Tibial nerve (tissue), 4 donors: ENCODE data around the gene LRBA. TPM values are rescaled to one million over a fixed set of nuclear protein-coding genes. Genes with fewer than 3 reads are reported as not detected.

Experiments used
- DNase-seq, 2 donors: peaks; one replicate each; pipeline ENCODE4 v3.0.0-alpha.2; 2019; ENCODE audit warnings: low spot score in 2 of 2
- H3K27ac ChIP-seq, 4 donors: fragments of 200-600 bp; sonication (generic) in 3 of 4; one replicate each; pipeline ENCODE4 v1.5.1; 2017 to 2019; ENCODE audit warnings: mild to moderate bottlenecking in 1 of 4
- H3K27me3 ChIP-seq, 2 donors: fragments of 200-600 bp; sonication (generic) in 1 of 2; one replicate each; pipeline versions ENCODE4 v1.5.1 to v1.6.0; 2017 to 2019
- H3K36me3 ChIP-seq, 3 donors: fragments of 200-600 bp; sonication (generic); one replicate each; pipeline ENCODE4 v1.5.1; 2018 to 2019
- H3K4me1 ChIP-seq, 4 donors: fragments of 200-600 bp; sonication (generic) in 3 of 4; one replicate each; pipeline ENCODE4 v1.5.1; 2017 to 2019
- H3K4me3 ChIP-seq, 4 donors: fragments of 200-600 bp; sonication (generic) in 3 of 4; one replicate each; pipeline ENCODE4 v1.5.1; 2017 to 2019; ENCODE audit warnings: mild to moderate bottlenecking in 1 of 4, moderate library complexity in 1 of 4
- H3K9me3 ChIP-seq, 4 donors: fragments of 200-600 bp; sonication (generic) in 3 of 4; one replicate each; pipeline ENCODE4 v1.5.1; 2017 to 2019
- CTCF ChIP-seq, 5 experiments: fragments of 200-600 bp in 3 of 5; fragments of 450-650 bp in 2 of 5; sonication (generic) in 3 of 5; IDR thresholded peaks; one replicate each; pipeline ENCODE4 v1.5.1; 2016 to 2019; ENCODE audit warnings: antibody characterized with exemption in 5 of 5, mild to moderate bottlenecking in 3 of 5, moderate library complexity in 2 of 5
- EP300 ChIP-seq, 2 donors: sonication (generic); formaldehyde crosslinking; IDR thresholded peaks; one replicate each; pipeline ENCODE4 v1.6.1; 2017; ENCODE audit warnings: antibody characterized with exemption in 2 of 2, mild to moderate bottlenecking in 1 of 2
- POLR2A ChIP-seq, 2 donors: fragments of 450-650 bp; IDR thresholded peaks; one replicate each; pipeline ENCODE4 v1.6.1; 2017; ENCODE audit warnings: antibody characterized with exemption in 2 of 2, mild to moderate bottlenecking in 2 of 2, moderate library complexity in 2 of 2
- WGBS, 2 donors: methylation state at CpG; one replicate each; pipeline ENCODE4 v1.1.5; 2018; 5-methylcytosine and 5-hydroxymethylcytosine counted together
- total RNA-seq, 4 donors: library from RNA; depleted of rRNA; stranded (reverse); fragments of >200 nt; gene quantifications; one replicate each; pipeline ENCODE4 v1.1.0, GENCODE V29; 2016

LRBA gene
- total RNA-seq, 4 donors from 2014 or later = 35.4 to 43.1 (median 38.0) TPM

- TF ChIP-seq POLR2A (IDR thresholded peaks at IDR 0.05) = no peak
- no peak for TF ChIP-seq CTCF (IDR thresholded peaks at IDR 0.05)
- TF ChIP-seq EP300 (IDR thresholded peaks at IDR 0.05) = no peak
- H3K27me3 ChIP-seq = no peaks in the 10 kb centered on the region
- no peaks in the 10 kb centered on the region for H3K4me1 ChIP-seq
- H3K36me3 ChIP-seq = peaks cover 0 to 11% (median 0%) of the 10 kb centered on the region in 3 donors
- WGBS, 2 donors = 90 to 92% methylated on average over 4 of the region's 4 CpGs
- H3K27ac ChIP-seq = no peak overlapping the region
- H3K9me3 ChIP-seq = no peaks in the 10 kb centered on the region
- DNase-seq = no peak
- H3K4me3 ChIP-seq = no peak overlapping the region
Observed at GRCh38 chr4:150322646-150323045, 692.4 kb downstream of the LRBA start.

- Histone ChIP-seq H3K36me3 (peaks cover 0 to 11% (median 0%) of the 10 kb centered on the region in 3 donors), H3K4me3 (no peak overlapping the region), H3K27me3 (no peaks in the 10 kb centered on the region), H3K9me3 (no peaks in the 10 kb centered on the region), H3K27ac (no peak overlapping the region), H3K4me1 (no peaks in the 10 kb centered on the region)
- DNase-seq = no peak
- TF ChIP-seq EP300 (IDR thresholded peaks at IDR 0.05) = no peak
- no peak for TF ChIP-seq POLR2A (IDR thresholded peaks at IDR 0.05)
- WGBS, 2 donors = 76 to 78% methylated on average over 3 of the region's 3 CpGs
Observed at GRCh38 chr4:150321113-150321512, 694.0 kb downstream of the LRBA start.

- DNase-seq = no peak
- WGBS, 2 donors = 86 to 89% methylated on average over 4 of the region's 4 CpGs
- Histone ChIP-seq H3K9me3 (no peaks in the 10 kb centered on the region), H3K4me1 (no peaks in the 10 kb centered on the region), H3K27me3 (no peaks in the 10 kb centered on the region), H3K4me3 (no peak overlapping the region), H3K36me3 (no peaks in the 10 kb centered on the region), H3K27ac (no peak overlapping the region)
- TF ChIP-seq EP300 (IDR thresholded peaks at IDR 0.05) (no peak), CTCF (IDR thresholded peaks at IDR 0.05) (no peak), POLR2A (IDR thresholded peaks at IDR 0.05) (no peak)
Observed at GRCh38 chr4:150318971-150319370, 696.1 kb downstream of the LRBA start.

GRCh38 chr4:150318527-150318926 lies 696.6 kb downstream of the LRBA start:
- WGBS, 2 donors = 50 to 72% methylated on average over 2 of the region's 2 CpGs
- Histone ChIP-seq H3K27me3 (no peaks in the 10 kb centered on the region), H3K9me3 (no peaks in the 10 kb centered on the region), H3K36me3 (no peaks in the 10 kb centered on the region), H3K27ac (no peak overlapping the region), H3K4me3 (no peak overlapping the region), H3K4me1 (no peaks in the 10 kb centered on the region)
- TF ChIP-seq CTCF (IDR thresholded peaks at IDR 0.05) = no peak
- no peak for TF ChIP-seq EP300 (IDR thresholded peaks at IDR 0.05)
- TF ChIP-seq POLR2A (IDR thresholded peaks at IDR 0.05) = no peak
- no peak for DNase-seq

- Histone ChIP-seq H3K4me1 (no peaks in the 10 kb centered on the region), H3K27me3 (no peaks in the 10 kb centered on the region), H3K36me3 (no peaks in the 10 kb centered on the region), H3K27ac (no peak overlapping the region), H3K9me3 (no peaks in the 10 kb centered on the region), H3K4me3 (no peak overlapping the region)
- DNase-seq = no peak
- TF ChIP-seq CTCF (IDR thresholded peaks at IDR 0.05) (no peak), EP300 (IDR thresholded peaks at IDR 0.05) (no peak), POLR2A (IDR thresholded peaks at IDR 0.05) (no peak)
- WGBS, 2 donors = 68 to 76% methylated on average over 6 of the region's 6 CpGs
Observed at GRCh38 chr4:150316332-150317205, 698.5 kb downstream of the LRBA start.
